HG03064 (cell line): ENCODE results near the gene ETV2.
"Not testable (repeated sequence)": the region's sequence is repeated elsewhere in the genome, so short reads cannot be mapped to it uniquely, and the experiment has no call there.

Experiments
- ATAC-seq: cut with Tn5 transposase; IDR thresholded peaks from one replicate; pipeline ENCODE4 v1.9.1; 2021; ENCODE audit warnings: low read depth; ENCODE audit not compliant: unreplicated experiment

ETV2 gene

GRCh38 chr19:35654828-35655227, 13.3 kb downstream of the ETV2 start:
- not testable (repeated sequence) for ATAC-seq

GRCh38 chr19:35655600-35655999, 14.1 kb downstream of the ETV2 start:
- no peak for ATAC-seq

GRCh38 chr19:35656700-35657099, 15.2 kb downstream of the ETV2 start:
- no peak for ATAC-seq

GRCh38 chr19:35657904-35658700, 16.6 kb downstream of the ETV2 start:
- ATAC-seq: no peak

GRCh38 chr19:35661995-35662340, 20.4 kb downstream of the ETV2 start:
- no peak for ATAC-seq

- ATAC-seq: no peak
Measured at GRCh38 chr19:35663981-35664380, 22.4 kb downstream of the ETV2 start.

- ATAC-seq: no peak
Measured at GRCh38 chr19:35665157-35665556, 23.6 kb downstream of the ETV2 start.

GRCh38 chr19:35665604-35666003, 24.1 kb downstream of the ETV2 start:
- ATAC-seq: no peak

- ATAC-seq: no peak
Measured at GRCh38 chr19:35666251-35666913, 24.8 kb downstream of the ETV2 start, which contains the start of gene UPK1A. Gene UPK1A (plus strand): TSS chr19:35666517. CDS start chr19:35666813, 296 bp downstream.

- no peak for ATAC-seq
Measured at GRCh38 chr19:35669566-35669965, 28.0 kb downstream of the ETV2 start.

GRCh38 chr19:35669974-35670373, 28.4 kb downstream of the ETV2 start:
- no peak for ATAC-seq

- no peak for ATAC-seq
Measured at GRCh38 chr19:35670686-35671085, 29.1 kb downstream of the ETV2 start.

- no peak for ATAC-seq
Measured at GRCh38 chr19:35671818-35672217, 30.3 kb downstream of the ETV2 start.

GRCh38 chr19:35673121-35673804, 31.7 kb downstream of the ETV2 start:
- ATAC-seq: no peak

GRCh38 chr19:35675589-35676140, 34.1 kb downstream of the ETV2 start:
- ATAC-seq: no peak

- ATAC-seq: no peak
Measured at GRCh38 chr19:35689836-35690235, 48.3 kb downstream of the ETV2 start.

- ATAC-seq: not testable (repeated sequence)
Measured at GRCh38 chr19:35691106-35691505, 49.6 kb downstream of the ETV2 start.

- ATAC-seq: no peak
Measured at GRCh38 chr19:35692010-35692409, 50.5 kb downstream of the ETV2 start.

- no peak for ATAC-seq
Measured at GRCh38 chr19:35693422-35693821, 51.9 kb downstream of the ETV2 start.

- peak; percentile 66 for ATAC-seq
Measured at GRCh38 chr19:35693835-35694599, 52.5 kb downstream of the ETV2 start.
